Lower leg skin (tissue), 3 donors: Measurements from ENCODE around the gene BNC2.

Experiments
- CTCF ChIP-seq, 3 donors: fragments of 450-650 bp; IDR thresholded peaks; one replicate each; pipeline ENCODE4 v1.5.1; 2016; ENCODE audit warnings: antibody characterized with exemption in 3 of 3, mild to moderate bottlenecking in 3 of 3, moderate library complexity in 2 of 3
- POLR2A ChIP-seq, 2 donors: fragments of 450-650 bp; IDR thresholded peaks; one replicate each; pipeline ENCODE4 v1.6.1; 2016 to 2017; ENCODE audit warnings: antibody characterized with exemption in 2 of 2, mild to moderate bottlenecking in 1 of 2, moderate library complexity in 1 of 2

GRCh38 chr9:16681652-16681987 lies 188.8 kb downstream of the BNC2 start:
- TF ChIP-seq CTCF (IDR thresholded peaks at IDR 0.05): no peak
- no peak for TF ChIP-seq POLR2A (IDR thresholded peaks at IDR 0.05)
